Left hindlimb (tissue), 1 donor: ENCODE results near the gene PI4KA.
"Not testable (repeated sequence)": the region's sequence is repeated elsewhere in the genome, so short reads cannot be mapped to it uniquely, and the experiment has no call there.

Experiments
- DNase-seq: peaks from one replicate; pipeline ENCODE4 v3.0.0-alpha.2; 2018

Gene PI4KA

GRCh38 chr22:20690586-20691317, 167.9 kb downstream of the PI4KA start:
- not testable (repeated sequence) for DNase-seq

GRCh38 chr22:20687356-20688172, 171.0 kb downstream of the PI4KA start:
- DNase-seq: not testable (repeated sequence)

GRCh38 chr22:20685764-20686163, 172.8 kb downstream of the PI4KA start:
- DNase-seq: not testable (repeated sequence)

DNA sequence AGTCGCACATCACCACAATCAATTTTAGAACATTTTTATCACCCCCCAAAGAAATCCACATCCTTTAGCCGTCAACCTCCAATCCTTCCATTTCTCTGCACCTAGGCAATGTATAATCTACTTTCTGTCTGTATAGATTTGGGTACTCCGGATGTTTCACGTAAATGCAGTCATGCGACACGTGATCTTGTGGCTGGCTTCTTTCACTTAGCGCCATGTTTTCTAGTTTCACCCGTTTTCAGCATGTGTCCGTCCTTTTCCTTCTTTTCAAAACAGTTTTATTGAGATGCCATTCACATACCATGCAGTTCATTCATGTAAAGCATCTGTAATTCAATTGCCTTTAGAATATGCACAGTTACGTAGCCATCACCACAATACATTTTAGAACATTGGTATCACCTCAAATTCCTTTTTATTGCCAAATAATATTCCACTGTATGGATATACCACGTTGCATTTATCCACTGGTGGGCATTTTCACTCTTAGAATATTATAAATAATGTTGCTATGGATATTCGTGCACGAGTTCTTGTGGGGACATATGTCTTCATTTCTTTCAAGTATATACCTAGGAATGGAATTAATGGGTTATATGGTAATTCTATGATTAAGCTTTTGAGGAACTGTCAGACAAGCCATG, 179.7 kb downstream of the PI4KA start:
- not testable (repeated sequence) for DNase-seq

DNA sequence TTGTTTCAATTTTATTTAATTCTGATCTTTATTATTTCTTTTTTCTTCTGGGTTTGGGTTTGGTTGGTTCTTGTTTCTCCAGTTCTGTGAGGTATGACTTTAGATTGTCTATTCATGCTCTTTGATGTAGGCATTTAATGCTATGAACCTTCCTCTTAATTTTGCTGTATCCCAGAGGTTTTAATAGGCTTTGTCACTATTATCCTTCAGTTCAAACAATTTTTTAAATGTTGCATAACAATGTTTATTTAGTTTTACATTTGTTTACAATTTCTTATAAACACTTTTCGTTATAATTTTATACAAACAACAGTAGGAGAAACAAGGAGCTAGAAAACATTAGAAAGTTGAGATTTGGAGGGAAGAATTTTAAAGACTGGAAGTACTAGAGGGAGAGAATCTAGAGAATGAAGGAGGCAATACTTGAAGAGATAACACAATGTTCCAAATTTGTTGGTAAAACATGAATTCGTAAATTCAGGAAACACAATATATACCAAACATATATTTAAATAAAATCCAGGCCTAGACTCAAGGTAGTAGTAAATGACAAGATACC, 180.8 kb downstream of the PI4KA start:
- DNase-seq: no peak

DNA sequence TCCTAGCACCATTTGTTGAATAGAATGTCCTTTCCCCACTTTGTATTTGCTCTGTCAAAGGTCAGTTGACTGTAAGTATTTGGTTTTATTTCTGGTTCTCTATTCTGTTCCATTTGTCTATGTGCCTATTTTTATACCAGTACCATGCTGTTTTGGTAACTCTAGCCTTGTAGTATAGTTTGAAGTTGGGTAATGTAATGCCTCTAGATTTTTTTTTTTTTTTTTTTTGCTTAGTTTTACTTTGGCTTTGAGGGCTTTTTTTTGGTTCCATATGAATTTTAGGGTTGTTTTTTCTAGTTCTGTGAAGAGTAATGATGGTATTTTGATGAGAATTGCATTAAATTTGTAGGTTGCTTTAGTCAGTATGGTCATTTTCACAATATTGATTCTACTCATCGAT, 183.0 kb downstream of the PI4KA start:
- not testable (repeated sequence) for DNase-seq

- DNase-seq: no peak
These were observed 183.6 kb downstream of the PI4KA start for GRCh38 chr22:20674998-20675397.

DNA sequence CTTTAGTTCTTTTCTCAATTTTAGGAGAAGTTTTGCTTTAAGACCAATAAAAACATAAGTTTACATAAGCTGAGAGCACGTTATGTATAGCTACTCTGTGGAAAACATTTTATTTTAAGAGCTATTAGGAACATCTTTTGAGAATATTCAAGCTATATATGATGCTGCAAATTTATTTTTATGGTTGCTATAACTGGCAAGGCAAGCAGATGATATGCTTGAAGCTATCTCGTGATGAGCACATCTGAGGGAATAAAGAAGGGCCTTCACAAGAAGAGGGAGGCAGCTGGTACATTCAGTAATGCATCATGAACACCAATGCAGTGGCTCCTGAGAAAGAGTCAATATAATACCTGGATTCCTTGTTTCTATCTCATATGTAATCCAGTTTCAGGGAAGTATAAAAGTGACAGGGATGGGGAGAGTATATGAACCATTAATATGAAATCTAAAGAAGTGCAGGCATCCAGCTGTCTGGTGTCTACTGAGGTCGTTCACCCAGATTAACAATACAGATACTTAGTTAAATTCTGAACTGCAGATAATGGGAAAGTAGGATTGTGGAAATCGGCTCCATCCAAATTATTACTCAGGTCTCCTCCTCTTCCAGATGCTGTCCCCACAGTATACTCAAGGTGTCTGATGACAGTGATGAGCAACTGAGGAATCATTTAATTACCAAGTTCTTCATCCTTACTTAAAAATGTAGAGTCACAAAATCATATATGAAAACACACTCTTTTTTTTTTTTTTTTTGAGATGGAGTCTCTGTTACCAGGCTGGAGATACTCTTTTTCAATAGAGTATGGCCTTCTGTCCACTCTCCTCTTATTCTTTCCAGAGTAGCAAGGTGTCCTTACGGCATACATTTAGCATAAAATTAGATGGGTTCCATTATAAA, 185.1 kb downstream of the PI4KA start:
- no peak for DNase-seq

DNA sequence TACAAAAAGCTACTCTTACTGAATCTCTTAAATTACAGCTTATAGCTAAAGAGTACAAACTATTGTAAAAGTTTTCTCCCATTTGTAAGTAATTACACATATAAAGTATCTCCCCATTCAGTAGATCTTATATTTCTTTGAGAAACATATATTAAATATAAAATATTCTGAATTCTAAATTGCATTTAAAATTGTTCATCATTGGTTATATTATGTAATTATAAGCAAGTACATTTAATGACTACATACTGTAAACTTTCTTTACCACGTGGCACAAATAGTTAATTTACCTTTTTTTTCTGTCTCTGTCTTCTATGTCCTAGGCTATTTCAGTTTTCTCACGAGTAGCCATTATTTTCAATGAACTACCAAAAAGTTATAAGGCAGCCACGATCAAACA, 185.9 kb downstream of the PI4KA start:
- DNase-seq: no peak

DNA sequence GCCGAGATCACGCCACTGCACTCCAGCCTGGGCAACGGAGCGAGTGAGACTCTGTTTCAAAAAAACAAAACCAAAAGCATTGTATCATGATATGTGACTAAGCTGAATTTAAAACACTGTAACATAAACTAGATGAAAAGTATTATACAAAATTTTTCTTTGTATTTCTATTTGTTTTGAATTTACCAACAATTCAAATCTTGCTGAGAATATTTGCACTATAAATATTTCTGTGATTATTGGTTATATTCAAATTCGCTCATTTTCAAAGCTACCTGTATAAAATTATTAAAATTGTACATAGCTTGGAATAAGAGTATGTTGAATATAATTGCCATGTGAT, 186.6 kb downstream of the PI4KA start:
- no peak for DNase-seq

DNA sequence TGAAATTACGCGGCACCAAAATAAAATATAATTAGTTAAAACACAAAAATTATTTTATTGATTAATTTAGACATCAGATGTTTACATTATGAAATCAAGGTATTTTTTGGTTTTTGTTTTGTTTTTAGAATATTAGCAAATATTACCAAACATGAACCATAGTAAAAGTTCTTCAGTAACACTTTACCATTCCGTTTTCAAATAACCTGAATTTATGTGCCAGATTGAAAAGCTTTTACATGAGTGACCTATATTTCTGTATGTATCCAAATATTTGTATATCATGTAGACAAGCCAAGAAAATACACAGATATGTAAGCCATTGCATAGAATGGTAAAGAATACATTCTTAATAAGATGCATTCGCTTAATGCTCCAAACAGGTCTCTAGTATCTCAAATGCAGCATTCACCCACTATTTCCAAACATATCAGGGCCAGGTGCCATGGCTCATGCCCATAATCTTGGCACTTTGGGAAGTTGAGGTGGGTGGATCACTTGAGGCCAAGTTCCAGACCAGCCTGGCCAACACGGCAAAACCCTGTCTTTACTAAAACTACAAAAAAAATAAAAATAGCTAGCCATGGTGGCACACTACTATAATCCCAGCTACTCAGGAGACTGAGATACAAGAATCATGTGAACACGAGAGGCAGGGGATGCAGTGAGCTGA, 187.1 kb downstream of the PI4KA start:
- no peak for DNase-seq

GRCh38 chr22:20670457-20671261, 188.0 kb downstream of the PI4KA start:
- not testable (repeated sequence) for DNase-seq

DNA sequence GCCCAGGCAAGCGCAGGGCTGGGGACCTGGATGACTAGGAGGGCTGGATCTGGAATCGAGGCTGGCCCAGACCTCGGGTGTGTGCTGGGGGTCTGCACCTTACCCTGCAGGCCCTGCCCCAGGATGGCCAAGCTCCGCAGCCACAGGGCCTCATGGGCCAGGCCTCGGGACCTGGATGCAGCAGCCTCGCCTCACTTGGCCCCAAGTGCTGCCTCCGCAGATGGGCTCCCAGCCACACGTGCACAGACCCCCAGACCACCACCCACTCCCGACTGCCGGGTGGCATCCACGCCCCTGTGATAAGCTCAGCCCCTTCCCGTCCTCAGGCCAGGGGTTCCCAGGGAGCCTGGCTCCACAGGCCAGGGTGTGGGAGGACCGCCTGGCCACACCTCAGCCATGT, 188.7 kb downstream of the PI4KA start:
- not testable (repeated sequence) for DNase-seq

GRCh38 chr22:20669471-20669870, 189.1 kb downstream of the PI4KA start:
- DNase-seq: not testable (repeated sequence)

- DNase-seq: not testable (repeated sequence)
These were observed 189.8 kb downstream of the PI4KA start for GRCh38 chr22:20668769-20669168.

DNA sequence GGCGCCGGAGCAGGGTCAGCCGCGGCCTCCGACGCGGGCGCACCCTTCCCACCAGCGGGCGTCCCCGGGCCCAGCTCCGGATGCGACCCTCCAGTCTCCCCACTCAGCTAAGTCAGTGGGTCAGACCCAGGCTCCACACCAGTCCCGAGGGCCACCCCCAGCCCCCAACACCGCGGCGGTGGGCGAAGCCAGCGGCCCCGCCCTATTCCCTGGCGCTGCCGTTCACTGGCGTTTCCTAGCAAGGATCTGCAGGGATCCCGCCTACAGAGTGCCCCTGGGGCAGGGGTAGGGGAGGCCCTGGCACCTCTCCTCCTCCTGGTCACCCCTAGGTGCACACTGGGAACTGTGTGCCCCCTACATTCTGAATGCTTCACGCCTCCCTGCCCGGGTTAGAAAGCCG, 190.4 kb downstream of the PI4KA start:
- not testable (repeated sequence) for DNase-seq

- not testable (repeated sequence) for DNase-seq
These were observed 191.1 kb downstream of the PI4KA start for GRCh38 chr22:20667548-20667947.

DNA sequence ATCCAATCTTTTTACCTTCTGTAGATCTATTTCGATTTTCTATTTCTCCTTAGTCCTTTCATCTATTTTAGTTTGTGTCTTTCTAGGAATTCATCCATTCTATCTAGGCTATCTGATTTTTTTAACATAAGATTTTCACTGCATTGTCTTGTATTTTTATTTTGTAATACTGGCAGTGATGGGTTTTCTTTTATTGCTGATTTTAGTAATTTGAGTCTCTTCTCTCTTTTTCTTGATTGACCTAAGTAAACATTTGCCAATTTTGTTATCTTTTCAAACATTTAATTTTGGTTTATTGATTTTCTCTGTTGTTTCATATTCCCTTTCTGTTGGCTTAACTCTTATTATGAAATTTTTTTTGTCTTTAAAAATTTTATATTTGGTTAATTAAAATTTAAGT, 192.1 kb downstream of the PI4KA start:
- DNase-seq: no peak

- DNase-seq: no peak
These were observed 194.0 kb downstream of the PI4KA start for GRCh38 chr22:20664594-20664959.

DNA sequence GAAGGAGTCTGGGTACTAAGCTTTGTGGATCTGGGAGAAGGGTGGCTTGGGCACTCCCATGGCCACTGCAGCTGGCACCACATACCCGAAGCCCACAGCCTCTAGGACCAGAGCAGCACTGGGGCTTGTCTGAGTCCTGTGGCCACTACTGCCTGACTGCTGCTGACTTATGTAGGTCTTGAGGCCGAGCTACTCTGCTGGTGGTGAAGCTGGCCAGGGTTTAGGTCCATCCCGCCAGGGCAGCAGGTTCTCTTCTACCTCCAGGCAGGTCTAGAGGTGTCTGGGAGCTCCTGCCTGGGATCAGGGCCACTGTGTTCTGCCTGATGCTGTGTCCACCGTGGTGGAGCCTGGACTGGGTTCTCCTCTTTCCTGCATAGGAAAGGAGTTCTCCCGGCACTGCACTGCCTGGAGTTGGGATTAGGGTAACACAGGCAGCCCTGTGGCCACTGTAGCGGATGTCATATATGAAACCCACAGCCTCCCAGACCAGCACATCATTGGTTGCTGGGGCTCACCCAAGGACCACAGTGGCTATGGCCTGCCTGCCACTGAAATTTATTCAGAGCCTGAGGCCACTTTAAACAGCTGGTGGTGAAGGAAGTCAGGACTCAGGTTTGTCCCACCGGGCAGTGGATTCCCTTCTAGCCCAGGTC, 194.5 kb downstream of the PI4KA start:
- no peak for DNase-seq
